Astrocyte (in vitro differentiated cells and primary cell): ENCODE results near the gene RNF121.

Source experiments
- EZH2 ChIP-seq: IDR thresholded peaks from 2 replicates; pipeline ENCODE4 v1.6.1; 2012; ENCODE audit warnings: mild to moderate bottlenecking, low read length, inconsistent platforms; ENCODE audit not compliant: insufficient read depth
- TF ChIP-seq, protein P1 (sequence below): IDR thresholded peaks from 2 replicates; pipeline ENCODE4 v1.5.1; 2011; ENCODE audit warnings: low read depth, mild to moderate bottlenecking, inconsistent platforms, low read length, moderate library complexity; ENCODE audit not compliant: insufficient read depth

- TF ChIP-seq, protein P1, sequence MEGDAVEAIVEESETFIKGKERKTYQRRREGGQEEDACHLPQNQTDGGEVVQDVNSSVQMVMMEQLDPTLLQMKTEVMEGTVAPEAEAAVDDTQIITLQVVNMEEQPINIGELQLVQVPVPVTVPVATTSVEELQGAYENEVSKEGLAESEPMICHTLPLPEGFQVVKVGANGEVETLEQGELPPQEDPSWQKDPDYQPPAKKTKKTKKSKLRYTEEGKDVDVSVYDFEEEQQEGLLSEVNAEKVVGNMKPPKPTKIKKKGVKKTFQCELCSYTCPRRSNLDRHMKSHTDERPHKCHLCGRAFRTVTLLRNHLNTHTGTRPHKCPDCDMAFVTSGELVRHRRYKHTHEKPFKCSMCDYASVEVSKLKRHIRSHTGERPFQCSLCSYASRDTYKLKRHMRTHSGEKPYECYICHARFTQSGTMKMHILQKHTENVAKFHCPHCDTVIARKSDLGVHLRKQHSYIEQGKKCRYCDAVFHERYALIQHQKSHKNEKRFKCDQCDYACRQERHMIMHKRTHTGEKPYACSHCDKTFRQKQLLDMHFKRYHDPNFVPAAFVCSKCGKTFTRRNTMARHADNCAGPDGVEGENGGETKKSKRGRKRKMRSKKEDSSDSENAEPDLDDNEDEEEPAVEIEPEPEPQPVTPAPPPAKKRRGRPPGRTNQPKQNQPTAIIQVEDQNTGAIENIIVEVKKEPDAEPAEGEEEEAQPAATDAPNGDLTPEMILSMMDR = no peak
- TF ChIP-seq EZH2 = no peak
Observed at GRCh38 chr11:72010529-72011233, 81.8 kb downstream of the RNF121 start.
